ENCODE results near the gene VWF. TPM values are rescaled to one million over a fixed set of nuclear protein-coding genes. Genes with fewer than 3 reads are reported as not detected.

The VWF gene
- total RNA-seq, 1 experiment from 2014 or later: not detected

GRCh38 chr12:6140651-6141447, 16.4 kb upstream of the VWF start:
- Histone ChIP-seq H3K9me2 (replicated peaks; ENCODE audit: low read length) (no peaks in the 10 kb centered on the region), H3K27me3 (ENCODE audit: low read length) (no peaks in the 10 kb centered on the region), H2AFZ (ENCODE audit: low read length) (no peak overlapping the region), H3K36me3 (ENCODE audit: low read depth, low read length) (no peaks in the 10 kb centered on the region), H3K4me3 (ENCODE audit: low read length) (no peak overlapping the region), H3K4me1 (ENCODE audit: insufficient read depth, low read length) (no peaks in the 10 kb centered on the region), H3K27ac (ENCODE audit: low read length) (no peak overlapping the region), H3K4me2 (ENCODE audit: low read length) (no peak overlapping the region), H3K9me3 (ENCODE audit: low read length) (no peaks in the 10 kb centered on the region), H3F3A (ENCODE audit: low read length, unreplicated experiment) (no peaks in the 10 kb centered on the region), H4K20me1 (ENCODE audit: low read length) (no peaks in the 10 kb centered on the region), H3K79me2 (ENCODE audit: low read length) (no peaks in the 10 kb centered on the region), H3K9ac (ENCODE audit: low read length) (no peak overlapping the region)
- no peak for ATAC-seq
- intact Hi-C loops (cut with micrococcal nuclease): no loop called here
- DNase-seq: no peak
- TF ChIP-seq, protein P1, sequence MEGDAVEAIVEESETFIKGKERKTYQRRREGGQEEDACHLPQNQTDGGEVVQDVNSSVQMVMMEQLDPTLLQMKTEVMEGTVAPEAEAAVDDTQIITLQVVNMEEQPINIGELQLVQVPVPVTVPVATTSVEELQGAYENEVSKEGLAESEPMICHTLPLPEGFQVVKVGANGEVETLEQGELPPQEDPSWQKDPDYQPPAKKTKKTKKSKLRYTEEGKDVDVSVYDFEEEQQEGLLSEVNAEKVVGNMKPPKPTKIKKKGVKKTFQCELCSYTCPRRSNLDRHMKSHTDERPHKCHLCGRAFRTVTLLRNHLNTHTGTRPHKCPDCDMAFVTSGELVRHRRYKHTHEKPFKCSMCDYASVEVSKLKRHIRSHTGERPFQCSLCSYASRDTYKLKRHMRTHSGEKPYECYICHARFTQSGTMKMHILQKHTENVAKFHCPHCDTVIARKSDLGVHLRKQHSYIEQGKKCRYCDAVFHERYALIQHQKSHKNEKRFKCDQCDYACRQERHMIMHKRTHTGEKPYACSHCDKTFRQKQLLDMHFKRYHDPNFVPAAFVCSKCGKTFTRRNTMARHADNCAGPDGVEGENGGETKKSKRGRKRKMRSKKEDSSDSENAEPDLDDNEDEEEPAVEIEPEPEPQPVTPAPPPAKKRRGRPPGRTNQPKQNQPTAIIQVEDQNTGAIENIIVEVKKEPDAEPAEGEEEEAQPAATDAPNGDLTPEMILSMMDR (conservative IDR thresholded peaks at IDR 0.05; ENCODE audit: low read depth, low read length): no peak
- TF ChIP-seq EZH2phosphoT487 (IDR thresholded peaks at IDR 0.05; ENCODE audit: borderline replicate concordance, low read length) (no peak), EZH2 (IDR thresholded peaks at IDR 0.05; ENCODE audit: low read length, unreplicated experiment) (no peak)
- ChIA-PET POLR2A (ENCODE audit: unreplicated experiment) (no interaction called here), CTCF (no interaction called here)
- no TSS peak for BruUV-seq (replicated peaks)

GRCh38 chr12:6135071-6135470, 10.6 kb upstream of the VWF start:
- Histone ChIP-seq H3K27me3 (ENCODE audit: low read length) (no peaks in the 10 kb centered on the region), H3F3A (ENCODE audit: low read length, unreplicated experiment) (no peaks in the 10 kb centered on the region), H3K27ac (ENCODE audit: low read length) (no peak overlapping the region), H3K9me3 (ENCODE audit: low read length) (no peaks in the 10 kb centered on the region), H3K4me1 (ENCODE audit: insufficient read depth, low read length) (no peaks in the 10 kb centered on the region), H2AFZ (ENCODE audit: low read length) (no peak overlapping the region), H3K4me3 (ENCODE audit: low read length) (no peak overlapping the region), H3K9ac (ENCODE audit: low read length) (no peak overlapping the region), H4K20me1 (ENCODE audit: low read length) (no peaks in the 10 kb centered on the region), H3K4me2 (ENCODE audit: low read length) (no peak overlapping the region), H3K36me3 (ENCODE audit: low read depth, low read length) (no peaks in the 10 kb centered on the region), H3K9me2 (replicated peaks; ENCODE audit: low read length) (no peaks in the 10 kb centered on the region), H3K79me2 (ENCODE audit: low read length) (no peaks in the 10 kb centered on the region)
- no TSS peak for BruUV-seq (replicated peaks)
- DNase-seq (peak; percentile 19), ATAC-seq (no peak)
- TF ChIP-seq, protein P1 (conservative IDR thresholded peaks at IDR 0.05; ENCODE audit: low read depth, low read length): no peak
- TF ChIP-seq EZH2phosphoT487 (IDR thresholded peaks at IDR 0.05; ENCODE audit: borderline replicate concordance, low read length): no peak
- no peak for TF ChIP-seq EZH2 (IDR thresholded peaks at IDR 0.05; ENCODE audit: low read length, unreplicated experiment)
- POLR2A ChIA-PET (ENCODE audit: unreplicated experiment): no interaction called here
- intact Hi-C loops (cut with micrococcal nuclease): no loop called here
- CTCF ChIA-PET: no interaction called here

DNA sequence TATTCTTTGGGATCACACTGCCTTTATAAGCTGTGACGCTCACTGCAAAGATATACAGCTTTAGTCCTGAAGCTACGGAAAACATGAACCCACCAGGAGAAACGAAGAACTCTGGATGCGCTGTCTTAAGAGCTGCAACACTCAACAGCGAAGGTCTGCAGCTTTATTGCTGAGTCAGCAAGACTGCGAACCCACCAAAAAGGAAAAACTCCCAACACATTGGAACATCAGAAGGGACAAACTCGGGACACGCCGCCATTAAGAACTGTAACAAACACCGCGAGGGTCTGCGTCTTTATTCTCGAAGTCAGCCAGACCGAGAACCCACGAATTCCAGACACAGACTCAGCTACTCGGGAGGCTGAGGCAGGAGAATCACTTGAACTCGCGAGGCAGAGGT, 9.2 kb upstream of the VWF start:
- intact Hi-C loops (cut with micrococcal nuclease): no loop called here
- no peaks in the 10 kb centered on the region for H3F3A ChIP-seq (ENCODE audit: low read length, unreplicated experiment)
- DNase-seq (no peak), ATAC-seq (no peak)
- no peaks in the 10 kb centered on the region for H4K20me1 ChIP-seq (ENCODE audit: low read length)
- H3K27me3 ChIP-seq (ENCODE audit: low read length): no peaks in the 10 kb centered on the region
- H3K79me2 ChIP-seq (ENCODE audit: low read length): no peaks in the 10 kb centered on the region
- no peak overlapping the region for H3K27ac ChIP-seq (ENCODE audit: low read length)
- H3K9me3 ChIP-seq (ENCODE audit: low read length): no peaks in the 10 kb centered on the region
- H3K4me3 ChIP-seq (ENCODE audit: low read length): no peak overlapping the region
- no peak for TF ChIP-seq EZH2 (IDR thresholded peaks at IDR 0.05; ENCODE audit: low read length, unreplicated experiment)
- TF ChIP-seq, protein P1 (conservative IDR thresholded peaks at IDR 0.05; ENCODE audit: low read depth, low read length): no peak
- TF ChIP-seq EZH2phosphoT487 (IDR thresholded peaks at IDR 0.05; ENCODE audit: borderline replicate concordance, low read length): no peak
- no peak overlapping the region for H2AFZ ChIP-seq (ENCODE audit: low read length)
- ChIA-PET CTCF (no interaction called here), POLR2A (ENCODE audit: unreplicated experiment) (no interaction called here)
- no peaks in the 10 kb centered on the region for H3K4me1 ChIP-seq (ENCODE audit: insufficient read depth, low read length)
- no peaks in the 10 kb centered on the region for H3K36me3 ChIP-seq (ENCODE audit: low read depth, low read length)
- H3K9ac ChIP-seq (ENCODE audit: low read length): no peak overlapping the region
- no TSS peak for BruUV-seq (replicated peaks)
- H3K9me2 ChIP-seq (replicated peaks; ENCODE audit: low read length): no peaks in the 10 kb centered on the region
- no peak overlapping the region for H3K4me2 ChIP-seq (ENCODE audit: low read length)

Measured in PC-3 (cell line).